H9 (cell line): ENCODE measurements around the gene ROBO4. TPM values are rescaled to one million over a fixed set of nuclear protein-coding genes. Genes with fewer than 3 reads are reported as not detected.

Experiments used
- DNase-seq: peaks from one replicate; pipeline ENCODE4 v3.0.0-alpha.2; 2017
- H2AFZ ChIP-seq: one replicate; pipeline ENCODE4 v1.6.1; 2013; ENCODE audit warnings: mild to moderate bottlenecking, low read length, control low read depth, moderate library complexity
- H2AK5ac ChIP-seq: 2 replicates; pipeline ENCODE4 v1.6.1; 2013; ENCODE audit warnings: low read length, control low read depth, mixed read lengths; ENCODE audit not compliant: insufficient read length
- H2BK120ac ChIP-seq: one replicate; pipeline ENCODE4 v1.6.1; 2013; ENCODE audit warnings: low read depth, mild to moderate bottlenecking, low read length, control low read depth, inconsistent platforms; ENCODE audit not compliant: poor library complexity, severe bottlenecking
- H2BK12ac ChIP-seq: 2 replicates; pipeline ENCODE4 v1.6.1; 2013; ENCODE audit warnings: low read length, control low read depth, mixed read lengths, low read depth; ENCODE audit not compliant: insufficient read length
- H2BK15ac ChIP-seq: 2 replicates; pipeline ENCODE4 v1.6.1; 2013; ENCODE audit warnings: low read depth, low read length, control low read depth
- H2BK20ac ChIP-seq: one replicate; pipeline ENCODE4 v1.6.1; 2013; ENCODE audit warnings: low read depth, mild to moderate bottlenecking, low read length, control low read depth, inconsistent platforms; ENCODE audit not compliant: poor library complexity, severe bottlenecking
- H2BK5ac ChIP-seq: 2 replicates; pipeline ENCODE4 v1.6.1; 2013; ENCODE audit warnings: low read length, control low read depth, mixed read lengths; ENCODE audit not compliant: insufficient read length
- H3K14ac ChIP-seq: 2 replicates; pipeline ENCODE4 v1.6.1; 2013; ENCODE audit warnings: low read length, control low read depth; ENCODE audit not compliant: insufficient read depth
- H3K18ac ChIP-seq: 2 replicates; pipeline ENCODE4 v1.6.1; 2013; ENCODE audit warnings: low read depth, mild to moderate bottlenecking, mixed read lengths, low read length, control low read depth; ENCODE audit not compliant: insufficient read length
- H3K23ac ChIP-seq: 2 replicates; pipeline ENCODE4 v1.6.1; 2013; ENCODE audit warnings: low read length, control low read depth, mixed read lengths, low read depth; ENCODE audit not compliant: insufficient read length
- H3K23me2 ChIP-seq: 2 replicates; pipeline ENCODE4 v1.6.1; 2013; ENCODE audit warnings: low read depth, mild to moderate bottlenecking, mixed read lengths, low read length, control low read depth; ENCODE audit not compliant: insufficient read length, poor library complexity, severe bottlenecking
- H3K27ac ChIP-seq: 2 replicates; pipeline ENCODE4 v1.5.1; 2013; ENCODE audit warnings: low read length, control low read depth, mixed read lengths, low read depth; ENCODE audit not compliant: insufficient read length
- H3K27me3 ChIP-seq: 2 replicates; pipeline ENCODE4 v1.6.1; 2013; ENCODE audit warnings: low read length, control low read depth, inconsistent platforms; ENCODE audit not compliant: insufficient read depth
- H3K4ac ChIP-seq: 2 replicates; pipeline ENCODE4 v1.6.1; 2013; ENCODE audit warnings: low read depth, mild to moderate bottlenecking, control low read depth, inconsistent platforms, low read length, moderate library complexity
- H3K4me1 ChIP-seq: 2 replicates; pipeline ENCODE4 v1.6.1; 2013; ENCODE audit warnings: low read length, control low read depth, inconsistent platforms; ENCODE audit not compliant: insufficient read depth
- H3K4me2 ChIP-seq: 2 replicates; pipeline ENCODE4 v1.6.1; 2013; ENCODE audit warnings: low read length, control low read depth, mixed read lengths; ENCODE audit not compliant: insufficient read length, insufficient read depth
- H3K56ac ChIP-seq: 2 replicates; pipeline ENCODE4 v1.6.1; 2013; ENCODE audit warnings: low read depth, mild to moderate bottlenecking, mixed read lengths, low read length, control low read depth; ENCODE audit not compliant: insufficient read length
- H3K79me1 ChIP-seq: 2 replicates; pipeline ENCODE4 v1.6.1; 2013; ENCODE audit warnings: low read depth, mild to moderate bottlenecking, moderate library complexity, low read length, control low read depth, inconsistent platforms; ENCODE audit not compliant: insufficient read depth, poor library complexity, severe bottlenecking
- H3K79me2 ChIP-seq: 2 replicates; pipeline ENCODE4 v1.6.1; 2013; ENCODE audit warnings: low read length, control low read depth, inconsistent platforms; ENCODE audit not compliant: insufficient read depth
- H3K9ac ChIP-seq: 2 replicates; pipeline ENCODE4 v1.6.1; 2013; ENCODE audit warnings: low read length, control low read depth, mixed read lengths; ENCODE audit not compliant: insufficient read length; ENCODE audit errors: extremely low read depth
- H3K9me3 ChIP-seq: one replicate; pipeline ENCODE4 v1.6.1; 2013; ENCODE audit warnings: low read depth, low read length, inconsistent platforms; ENCODE audit not compliant: control insufficient read depth
- H3T11ph ChIP-seq: one replicate; pipeline ENCODE4 v1.6.1; 2013; ENCODE audit warnings: mild to moderate bottlenecking, low read length, control low read depth, inconsistent platforms
- H4K20me1 ChIP-seq: one replicate; pipeline ENCODE4 v1.6.1; 2013; ENCODE audit not compliant: control insufficient read depth, insufficient read length, insufficient read depth
- H4K5ac ChIP-seq: 2 replicates; pipeline ENCODE4 v1.6.1; 2013; ENCODE audit warnings: low read depth, mild to moderate bottlenecking, mixed read lengths, low read length, control low read depth; ENCODE audit not compliant: insufficient read length
- H4K8ac ChIP-seq: replicated peaks from 2 replicates; pipeline ENCODE4 v1.6.1; 2013; ENCODE audit warnings: low read length, control low read depth, mixed read lengths, low read depth; ENCODE audit not compliant: insufficient read length
- H4K91ac ChIP-seq: 2 replicates; pipeline ENCODE4 v1.6.1; 2013; ENCODE audit warnings: low read depth, mild to moderate bottlenecking, moderate library complexity, mixed read lengths, low read length, control low read depth; ENCODE audit not compliant: insufficient read length
- H3K27ac Mint-ChIP-seq, 3 experiments: 2 replicates in 2 of 3; 3 replicates in 1 of 3; pipeline ENCODE4 v1.8.0; 2020 to 2021; ENCODE audit warnings: mixed read lengths in 3 of 3, mild to moderate bottlenecking in 1 of 3, moderate library complexity in 1 of 3
- H3K27me3 Mint-ChIP-seq: 2 replicates; pipeline ENCODE4 v1.8.0; 2021; ENCODE audit warnings: low read depth, mild to moderate bottlenecking, moderate library complexity, mixed read lengths
- H3K36me3 Mint-ChIP-seq, 3 experiments: 2 replicates in 2 of 3; 3 replicates in 1 of 3; pipeline ENCODE4 v1.8.0; 2020 to 2021; ENCODE audit warnings: low read depth in 3 of 3, mixed read lengths in 3 of 3; ENCODE audit not compliant: insufficient read depth in 1 of 3
- H3K4me1 Mint-ChIP-seq, 2 experiments: 2 replicates each; pipeline ENCODE4 v1.8.0; 2020; ENCODE audit warnings: mixed read lengths in 2 of 2
- H3K4me3 Mint-ChIP-seq, 2 experiments: 2 replicates in 1 of 2; 3 replicates in 1 of 2; pipeline ENCODE4 v1.8.0; 2020 to 2021; ENCODE audit warnings: mild to moderate bottlenecking in 2 of 2, mixed read lengths in 2 of 2, moderate library complexity in 1 of 2
- H3K9me3 Mint-ChIP-seq, 2 experiments: 2 replicates in 1 of 2; 3 replicates in 1 of 2; pipeline ENCODE4 v1.8.0; 2020; ENCODE audit warnings: mild to moderate bottlenecking in 2 of 2, mixed read lengths in 2 of 2, moderate library complexity in 1 of 2
- WGBS: extraction: QIAGEN DNeasy Blood & Tissue Kit; methylation state at CpG from one replicate; pipeline ENCODE4 v1.1.7; 2013; ENCODE audit warnings: missing lambda C conversion rate, low lambda C conversion rate, mixed read lengths; ENCODE audit not compliant: insufficient read length; ENCODE audit errors: extremely low coverage; 5-methylcytosine and 5-hydroxymethylcytosine counted together
- total RNA-seq: library from RNA; stranded (reverse); gene quantifications from 2 replicates; pipeline ENCODE4 v1.2.1, GENCODE V29; 2021
- TF ChIP-seq, protein P1 (sequence below): fragments of 200-600 bp; sonication (generic); conservative IDR thresholded peaks from 3 replicates; pipeline ENCODE4 v1.8.0; 2021; ENCODE audit warnings: antibody characterized with exemption, mild to moderate bottlenecking

Gene ROBO4
- total RNA-seq, 1 experiment from 2014 or later: not detected

DNA sequence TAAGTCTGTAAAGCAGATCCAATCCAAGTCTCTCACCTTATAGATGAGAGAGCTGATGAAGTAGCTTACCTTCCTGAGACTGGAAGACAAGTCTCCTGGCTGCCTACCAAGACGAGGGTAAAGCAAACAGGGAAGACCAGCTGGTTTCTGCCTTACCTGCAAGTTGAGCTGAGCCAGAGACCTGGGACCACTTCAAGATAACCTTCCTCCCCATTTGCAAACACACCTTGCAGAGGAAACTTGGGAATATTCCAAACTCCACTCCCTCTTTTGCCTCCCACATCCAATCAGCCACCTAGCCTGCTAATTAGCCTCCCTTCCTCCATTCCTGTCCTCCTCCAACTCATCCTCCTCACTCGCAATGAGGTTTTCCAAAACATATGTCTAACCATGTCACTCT lies 55.8 kb downstream of the ROBO4 start:
- H3K79me1 ChIP-seq: no peaks in the 10 kb centered on the region
- H3K9me3 ChIP-seq: no peaks in the 10 kb centered on the region
- Mint-ChIP-seq H3K4me1 (peaks cover 11 to 51% of the 10 kb centered on the region in 2 experiments), H3K27me3 (peaks cover 23% of the 10 kb centered on the region), H3K27ac (no peak overlapping the region), H3K36me3 (no peaks in the 10 kb centered on the region), H3K9me3 (peaks cover 0 to 2% of the 10 kb centered on the region in 2 experiments; a peak in 3 of 5 replicates), H3K4me3 (no peak overlapping the region; a peak in 2 of 5 replicates)
- H2BK120ac ChIP-seq: no peak overlapping the region
- no peak overlapping the region for H2BK12ac ChIP-seq
- no peaks in the 10 kb centered on the region for H4K20me1 ChIP-seq
- peaks cover 3% of the 10 kb centered on the region for H3K23me2 ChIP-seq
- no peak overlapping the region for H3K23ac ChIP-seq
- no peak overlapping the region for H2BK20ac ChIP-seq
- H4K5ac ChIP-seq: no peak overlapping the region
- H2BK5ac ChIP-seq: no peak overlapping the region
- no peak overlapping the region for H3K4ac ChIP-seq
- H3T11ph ChIP-seq: no peak overlapping the region
- H3K56ac ChIP-seq: no peak overlapping the region
- no peaks in the 10 kb centered on the region; the same call in 1 of the 2 replicates for H3K4me1 ChIP-seq
- no peaks in the 10 kb centered on the region for H3K79me2 ChIP-seq
- DNase-seq: no peak
- no CpG with 5 or more reads among the region's 2 CpGs for WGBS
- peaks cover 91% of the 10 kb centered on the region for H3K27me3 ChIP-seq
- H4K8ac ChIP-seq: no peak overlapping the region
- H4K91ac ChIP-seq: no peak overlapping the region
- H2AK5ac ChIP-seq: no peak overlapping the region
- H2BK15ac ChIP-seq: no peak overlapping the region
- H3K27ac ChIP-seq: no peak overlapping the region
- H3K18ac ChIP-seq: no peak overlapping the region
- no peak overlapping the region for H3K9ac ChIP-seq
- TF ChIP-seq, protein P1, sequence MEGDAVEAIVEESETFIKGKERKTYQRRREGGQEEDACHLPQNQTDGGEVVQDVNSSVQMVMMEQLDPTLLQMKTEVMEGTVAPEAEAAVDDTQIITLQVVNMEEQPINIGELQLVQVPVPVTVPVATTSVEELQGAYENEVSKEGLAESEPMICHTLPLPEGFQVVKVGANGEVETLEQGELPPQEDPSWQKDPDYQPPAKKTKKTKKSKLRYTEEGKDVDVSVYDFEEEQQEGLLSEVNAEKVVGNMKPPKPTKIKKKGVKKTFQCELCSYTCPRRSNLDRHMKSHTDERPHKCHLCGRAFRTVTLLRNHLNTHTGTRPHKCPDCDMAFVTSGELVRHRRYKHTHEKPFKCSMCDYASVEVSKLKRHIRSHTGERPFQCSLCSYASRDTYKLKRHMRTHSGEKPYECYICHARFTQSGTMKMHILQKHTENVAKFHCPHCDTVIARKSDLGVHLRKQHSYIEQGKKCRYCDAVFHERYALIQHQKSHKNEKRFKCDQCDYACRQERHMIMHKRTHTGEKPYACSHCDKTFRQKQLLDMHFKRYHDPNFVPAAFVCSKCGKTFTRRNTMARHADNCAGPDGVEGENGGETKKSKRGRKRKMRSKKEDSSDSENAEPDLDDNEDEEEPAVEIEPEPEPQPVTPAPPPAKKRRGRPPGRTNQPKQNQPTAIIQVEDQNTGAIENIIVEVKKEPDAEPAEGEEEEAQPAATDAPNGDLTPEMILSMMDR: no peak
- no peak overlapping the region for H3K14ac ChIP-seq
- no peak overlapping the region for H2AFZ ChIP-seq
- no peak overlapping the region for H3K4me2 ChIP-seq
